OCI-LY1 (cell line): Measurements from ENCODE around the gene NDUFAB1.

Experiments used
- EZH2 ChIP-seq: fragments of 200-600 bp; sonication (generic), shearing (Covaris generic); IDR thresholded peaks from 2 replicates; pipeline ENCODE4 v1.8.0; 2017; ENCODE audit warnings: borderline replicate concordance, mixed run types, mild to moderate bottlenecking, antibody characterized with exemption, low read length, moderate library complexity, mixed read lengths
- TF ChIP-seq, protein P1 (sequence below): fragments of 200-600 bp; sonication (generic), shearing (Covaris generic); IDR thresholded peaks from 2 replicates; pipeline ENCODE4 v1.5.1; 2017; ENCODE audit warnings: mild to moderate bottlenecking, antibody characterized with exemption, low read length, moderate library complexity, mixed read lengths

DNA sequence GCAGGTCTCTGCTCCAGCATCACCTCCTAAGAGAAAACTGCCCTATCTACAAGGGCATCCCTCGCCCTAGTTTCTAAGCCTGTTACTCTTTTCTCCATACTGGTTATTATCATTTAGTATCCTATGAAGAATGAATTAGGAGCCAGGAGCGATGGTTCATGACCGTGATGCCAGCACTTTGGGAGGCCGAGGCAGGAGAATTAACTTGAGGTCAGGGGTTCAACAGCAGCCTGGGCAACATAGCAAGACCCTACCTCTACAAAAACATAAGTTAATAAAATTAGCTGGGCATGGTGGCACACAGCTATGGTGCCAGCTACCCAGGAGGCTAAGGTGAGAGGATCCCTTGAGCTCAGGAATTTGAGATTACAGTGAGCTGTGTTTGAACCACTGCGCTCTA lies 46.2 kb downstream of the NDUFAB1 start:
- TF ChIP-seq, protein P1, sequence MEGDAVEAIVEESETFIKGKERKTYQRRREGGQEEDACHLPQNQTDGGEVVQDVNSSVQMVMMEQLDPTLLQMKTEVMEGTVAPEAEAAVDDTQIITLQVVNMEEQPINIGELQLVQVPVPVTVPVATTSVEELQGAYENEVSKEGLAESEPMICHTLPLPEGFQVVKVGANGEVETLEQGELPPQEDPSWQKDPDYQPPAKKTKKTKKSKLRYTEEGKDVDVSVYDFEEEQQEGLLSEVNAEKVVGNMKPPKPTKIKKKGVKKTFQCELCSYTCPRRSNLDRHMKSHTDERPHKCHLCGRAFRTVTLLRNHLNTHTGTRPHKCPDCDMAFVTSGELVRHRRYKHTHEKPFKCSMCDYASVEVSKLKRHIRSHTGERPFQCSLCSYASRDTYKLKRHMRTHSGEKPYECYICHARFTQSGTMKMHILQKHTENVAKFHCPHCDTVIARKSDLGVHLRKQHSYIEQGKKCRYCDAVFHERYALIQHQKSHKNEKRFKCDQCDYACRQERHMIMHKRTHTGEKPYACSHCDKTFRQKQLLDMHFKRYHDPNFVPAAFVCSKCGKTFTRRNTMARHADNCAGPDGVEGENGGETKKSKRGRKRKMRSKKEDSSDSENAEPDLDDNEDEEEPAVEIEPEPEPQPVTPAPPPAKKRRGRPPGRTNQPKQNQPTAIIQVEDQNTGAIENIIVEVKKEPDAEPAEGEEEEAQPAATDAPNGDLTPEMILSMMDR: no peak
- TF ChIP-seq EZH2: no peak
